RWPE1 (cell line): ENCODE results near the gene CDK8.

ENCODE experiments used
- CTCF ChIA-PET: fragments of 350-600 bp; sonication (Branson Sonifier 250); formaldehyde crosslinking; extraction: SDS; loops from one replicate; lab custom pipeline; 2021; lab: Yijun Ruan, JAX
- POLR2A ChIA-PET: fragments of 400-600 bp; formaldehyde crosslinking; extraction: SDS; loops from one replicate; lab custom pipeline; 2020; ENCODE audit warnings: antibody characterized with exemption; ENCODE audit not compliant: low non-redundant PET; lab: Yijun Ruan, JAX
- DNase-seq: peaks from one replicate; pipeline ENCODE4 v3.0.0; 2012; ENCODE audit warnings: low spot score
- H3K27ac ChIP-seq: fragments of 450-650 bp; 2 replicates; pipeline ENCODE4 v1.5.1; 2017
- TF ChIP-seq, protein P1 (sequence below): fragments of 450-650 bp; conservative IDR thresholded peaks from 2 replicates; pipeline ENCODE4 v1.5.1; 2017; ENCODE audit warnings: low read depth, mild to moderate bottlenecking

CDK8 gene

DNA sequence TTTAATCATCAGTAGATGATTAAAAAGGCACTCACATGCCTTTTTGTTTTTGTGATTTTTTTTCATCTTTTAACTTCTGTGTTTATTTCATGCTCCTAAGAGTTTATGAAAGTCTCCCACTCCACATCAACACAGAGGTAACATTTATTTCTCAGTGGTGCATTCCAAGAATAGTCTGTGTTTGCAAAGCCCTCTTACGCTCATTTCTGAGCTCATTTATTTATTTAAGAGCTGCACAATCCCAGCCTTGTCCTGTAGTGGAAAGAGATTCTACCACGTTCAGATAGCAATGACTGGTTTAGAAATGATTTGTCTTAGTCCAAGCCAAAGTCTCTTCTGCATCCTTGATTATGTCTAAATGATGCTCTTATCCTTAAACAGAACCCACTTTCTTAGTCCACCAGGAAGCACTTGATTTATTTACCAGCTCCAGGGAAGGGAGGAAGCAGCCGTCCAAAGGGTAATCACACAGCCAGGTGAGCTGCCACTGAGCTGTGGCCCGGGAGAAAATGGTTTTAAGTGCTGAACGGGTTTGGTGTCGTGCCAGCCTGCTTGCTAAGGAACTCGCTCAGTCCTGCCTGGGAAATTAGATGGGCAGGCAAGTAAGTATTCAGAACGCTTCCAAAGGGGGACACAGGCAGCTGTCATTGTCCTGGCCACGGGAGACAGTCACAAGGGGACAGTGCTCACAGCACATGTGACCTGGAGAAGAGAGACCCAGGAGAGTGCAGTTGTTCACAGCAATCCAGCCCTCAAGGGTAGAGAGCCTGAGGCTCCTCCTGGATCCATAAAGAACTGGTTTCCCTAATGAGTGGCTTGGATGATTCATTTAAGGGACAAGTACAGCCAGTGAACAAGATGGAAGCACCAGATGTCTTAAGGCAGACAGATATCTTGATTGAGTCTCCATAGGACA lies 171.8 kb downstream of the CDK8 start:
- ChIA-PET CTCF (no interaction called here), POLR2A (no interaction called here)
- H3K27ac ChIP-seq = no peak overlapping the region
- DNase-seq = no peak
- TF ChIP-seq, protein P1, sequence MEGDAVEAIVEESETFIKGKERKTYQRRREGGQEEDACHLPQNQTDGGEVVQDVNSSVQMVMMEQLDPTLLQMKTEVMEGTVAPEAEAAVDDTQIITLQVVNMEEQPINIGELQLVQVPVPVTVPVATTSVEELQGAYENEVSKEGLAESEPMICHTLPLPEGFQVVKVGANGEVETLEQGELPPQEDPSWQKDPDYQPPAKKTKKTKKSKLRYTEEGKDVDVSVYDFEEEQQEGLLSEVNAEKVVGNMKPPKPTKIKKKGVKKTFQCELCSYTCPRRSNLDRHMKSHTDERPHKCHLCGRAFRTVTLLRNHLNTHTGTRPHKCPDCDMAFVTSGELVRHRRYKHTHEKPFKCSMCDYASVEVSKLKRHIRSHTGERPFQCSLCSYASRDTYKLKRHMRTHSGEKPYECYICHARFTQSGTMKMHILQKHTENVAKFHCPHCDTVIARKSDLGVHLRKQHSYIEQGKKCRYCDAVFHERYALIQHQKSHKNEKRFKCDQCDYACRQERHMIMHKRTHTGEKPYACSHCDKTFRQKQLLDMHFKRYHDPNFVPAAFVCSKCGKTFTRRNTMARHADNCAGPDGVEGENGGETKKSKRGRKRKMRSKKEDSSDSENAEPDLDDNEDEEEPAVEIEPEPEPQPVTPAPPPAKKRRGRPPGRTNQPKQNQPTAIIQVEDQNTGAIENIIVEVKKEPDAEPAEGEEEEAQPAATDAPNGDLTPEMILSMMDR = no peak

DNA sequence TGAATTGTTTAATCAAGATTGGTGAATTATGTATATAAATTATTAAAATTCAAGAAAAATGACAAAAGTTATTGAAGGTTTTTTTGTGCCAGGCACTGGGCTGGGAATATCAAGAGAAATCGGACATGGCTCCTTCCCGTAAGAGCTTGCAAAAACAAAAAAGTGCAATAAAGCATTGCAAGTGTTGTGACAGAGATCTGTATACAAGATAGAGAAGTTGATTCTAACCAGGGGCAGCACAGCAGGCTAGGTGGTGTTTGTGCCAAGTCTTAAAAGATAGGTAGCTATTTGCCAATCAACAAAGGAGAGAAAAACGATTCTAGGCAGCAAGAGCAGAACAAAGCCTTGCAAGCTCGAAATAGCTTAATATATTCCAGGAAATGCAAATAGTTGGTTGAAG lies 179.8 kb downstream of the CDK8 start:
- TF ChIP-seq, protein P1 = no peak
- no peak overlapping the region for H3K27ac ChIP-seq
- POLR2A ChIA-PET = no interaction called here
- DNase-seq = no peak
- CTCF ChIA-PET = no interaction called here

DNA sequence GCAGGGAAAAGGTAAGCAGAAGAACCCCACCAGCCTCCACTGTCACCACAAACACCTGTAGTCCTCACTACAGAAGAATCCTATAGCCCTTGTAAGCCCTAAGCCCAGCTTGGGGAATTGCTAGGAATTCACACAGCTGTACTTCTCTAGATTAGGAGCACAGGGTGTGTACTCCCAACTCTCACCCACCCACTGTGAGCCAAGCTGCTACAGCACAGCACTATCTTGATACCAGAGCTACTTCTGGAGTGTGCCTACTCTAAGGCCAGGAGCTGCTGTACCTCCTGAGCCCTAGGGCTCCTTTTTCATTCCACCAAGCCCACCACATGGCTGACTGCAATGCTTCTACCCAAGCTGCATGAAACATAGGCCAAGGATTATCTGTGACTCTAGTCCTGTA lies 181.2 kb downstream of the CDK8 start:
- no peak for DNase-seq
- TF ChIP-seq, protein P1 = no peak
- CTCF ChIA-PET = no interaction called here
- H3K27ac ChIP-seq = no peak overlapping the region
- POLR2A ChIA-PET = no interaction called here

DNA sequence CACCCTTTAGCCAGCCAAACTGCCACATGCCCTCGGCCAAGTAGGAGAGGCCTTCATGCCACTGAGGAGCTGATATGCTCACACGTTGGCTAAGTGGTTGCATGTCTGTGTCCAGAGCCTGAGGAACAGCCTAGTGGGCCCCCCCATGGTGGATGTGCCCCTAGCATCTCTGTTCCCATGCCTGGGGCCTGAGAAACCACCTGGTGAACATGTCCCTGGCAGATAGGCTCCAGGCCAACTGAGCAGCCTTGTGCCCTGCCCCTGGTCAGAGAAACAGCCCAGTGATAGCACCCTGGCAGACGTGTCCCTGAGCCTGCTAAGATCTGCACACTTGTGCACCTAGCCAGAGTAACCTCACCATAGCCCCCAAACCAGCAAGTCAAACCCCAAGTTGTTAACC lies 181.7 kb downstream of the CDK8 start:
- ChIA-PET POLR2A (no interaction called here), CTCF (no interaction called here)
- TF ChIP-seq, protein P1 = no peak
- no peak overlapping the region for H3K27ac ChIP-seq
- no peak for DNase-seq

DNA sequence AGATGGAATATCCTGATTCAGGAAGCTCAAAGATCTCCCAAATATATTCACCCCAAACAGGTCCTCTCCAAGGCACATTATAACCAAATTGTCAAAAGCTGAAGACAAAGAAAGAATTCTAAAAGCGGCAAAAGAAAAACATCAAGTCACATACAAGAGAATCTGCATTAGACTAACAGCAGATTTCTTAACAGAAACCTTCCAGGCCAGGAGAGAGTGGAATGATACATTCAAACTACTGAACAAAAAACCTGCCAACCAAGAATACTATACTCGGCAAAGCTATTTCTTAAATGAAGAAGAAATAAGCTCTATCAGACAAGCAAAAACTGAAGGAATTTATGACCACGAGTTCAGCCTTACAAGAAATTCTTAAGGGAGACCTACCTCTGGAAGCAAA lies 183.0 kb downstream of the CDK8 start:
- DNase-seq = no peak
- ChIA-PET POLR2A (no interaction called here), CTCF (interaction anchor here (0.6 to 0.7 kb wide), 2 partner anchors 165 to 863 kb away, joined by 3 to 5 read pairs; no protein-coding TSS in a partner anchor)
- TF ChIP-seq, protein P1 = no peak
- no peak overlapping the region for H3K27ac ChIP-seq

DNA sequence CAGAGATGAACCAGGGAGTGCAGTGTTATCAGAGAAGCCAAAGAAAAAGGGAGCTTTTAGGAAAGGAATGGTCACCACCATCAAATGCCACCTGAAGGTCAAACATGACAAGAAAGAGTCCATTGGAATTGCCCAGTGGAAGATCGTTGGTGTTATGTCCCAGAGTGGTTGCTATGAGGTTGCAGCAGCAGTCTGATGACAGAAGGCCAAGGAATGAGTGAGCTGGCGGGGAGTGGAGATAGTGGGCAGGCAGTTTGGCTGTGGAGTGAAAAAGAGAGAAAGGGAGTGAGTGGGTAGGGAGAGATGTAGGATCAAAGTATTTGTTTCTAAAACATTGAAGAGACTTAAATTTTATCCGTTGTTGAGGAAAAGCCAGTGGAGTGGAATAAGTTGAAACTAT lies 186.2 kb downstream of the CDK8 start:
- no peak overlapping the region for H3K27ac ChIP-seq
- TF ChIP-seq, protein P1 = no peak
- ChIA-PET POLR2A (no interaction called here), CTCF (no interaction called here)
- DNase-seq = no peak
